ENCODE results near the gene SLC47A2.

The SLC47A2 gene

GRCh38 chr17:19720631-19721426 is 4.4 kb upstream of the SLC47A2 start:
- H3K27me3 ChIP-seq (ENCODE audit: insufficient read depth, low read length) = no peaks in the 10 kb centered on the region
- no peaks in the 10 kb centered on the region for H3K36me3 ChIP-seq (ENCODE audit: insufficient read depth, low read length)
- WGBS = 73% methylated on average over 9 of the region's 9 CpGs
- H3K9ac ChIP-seq (ENCODE audit: low read depth, low read length) = no peak overlapping the region
- no peaks in the 10 kb centered on the region for H3K4me1 ChIP-seq (ENCODE audit: insufficient read depth, low read length)
- H3K4me3 ChIP-seq (ENCODE audit: low read length) = no peak overlapping the region
- no peaks in the 10 kb centered on the region for H3K9me3 ChIP-seq (ENCODE audit: insufficient read depth, low read depth, low read length)
- no peak overlapping the region for H3K27ac ChIP-seq (ENCODE audit: low read depth, low read length)

DNA sequence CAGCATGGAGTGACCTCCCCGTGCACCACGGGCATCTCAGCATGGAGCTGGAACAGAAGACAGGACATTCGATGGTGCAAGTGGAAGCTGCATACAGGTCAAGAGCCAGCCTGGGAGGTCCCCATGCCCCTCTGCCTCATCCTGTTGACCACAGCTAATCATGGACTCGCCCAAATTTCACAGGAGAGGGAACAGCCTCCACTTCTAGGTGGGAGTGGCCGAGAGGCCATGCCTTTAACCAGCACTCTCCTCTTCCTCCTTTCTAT is 3.8 kb upstream of the SLC47A2 start:
- Histone ChIP-seq H3K9me3 (ENCODE audit: insufficient read depth, low read depth, low read length) (no peaks in the 10 kb centered on the region), H3K36me3 (ENCODE audit: insufficient read depth, low read length) (no peaks in the 10 kb centered on the region), H3K27me3 (ENCODE audit: insufficient read depth, low read length) (no peaks in the 10 kb centered on the region), H3K9ac (ENCODE audit: low read depth, low read length) (no peak overlapping the region), H3K27ac (ENCODE audit: low read depth, low read length) (no peak overlapping the region), H3K4me3 (ENCODE audit: low read length) (no peak overlapping the region), H3K4me1 (ENCODE audit: insufficient read depth, low read length) (no peaks in the 10 kb centered on the region)
- 90% methylated on average over 5 of the region's 5 CpGs for WGBS

DNA sequence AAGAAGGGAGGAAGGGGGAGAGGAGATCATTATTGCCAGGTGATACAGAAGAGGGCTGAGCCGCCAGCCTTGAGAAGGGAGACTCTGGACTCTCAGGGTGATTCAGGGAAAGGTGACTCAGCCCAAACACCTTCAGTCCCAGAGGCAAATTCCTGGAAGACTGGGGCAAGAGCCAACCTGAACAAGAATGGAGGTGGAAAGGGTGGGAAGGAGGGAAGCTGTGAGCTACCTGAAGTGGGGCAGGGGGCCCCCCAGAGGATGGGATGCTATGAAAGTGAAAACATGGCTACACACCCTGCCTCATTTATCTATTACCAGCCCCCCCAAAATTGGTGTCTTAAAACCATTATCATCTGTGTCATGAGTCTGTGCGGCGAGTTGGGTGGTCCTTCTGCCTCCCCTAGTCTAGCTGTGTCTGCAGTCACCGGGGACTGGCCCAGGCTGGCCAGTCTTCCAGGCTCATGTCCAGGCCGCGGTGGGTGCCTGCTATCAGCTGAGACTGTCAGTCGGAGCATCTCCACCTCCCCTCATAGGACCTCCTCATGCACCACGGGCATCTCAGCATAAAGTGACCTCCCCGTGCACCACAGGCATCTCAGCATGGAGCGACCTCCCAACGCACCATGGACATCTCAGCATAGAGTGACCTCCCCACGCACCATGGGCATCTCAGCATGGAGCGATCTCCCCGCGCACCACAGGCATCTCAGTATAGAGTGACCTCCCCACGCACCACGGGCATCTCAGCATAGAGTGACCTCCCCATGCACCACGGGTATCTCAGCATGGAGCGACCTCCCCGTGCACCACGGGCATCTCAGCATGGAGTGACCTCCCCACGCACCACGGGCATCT is 3.2 kb upstream of the SLC47A2 start:
- H3K4me3 ChIP-seq (ENCODE audit: low read length) = no peak overlapping the region
- WGBS = 94% methylated on average over 23 of the region's 23 CpGs
- no peak overlapping the region for H3K9ac ChIP-seq (ENCODE audit: low read depth, low read length)
- H3K4me1 ChIP-seq (ENCODE audit: insufficient read depth, low read length) = no peaks in the 10 kb centered on the region
- H3K36me3 ChIP-seq (ENCODE audit: insufficient read depth, low read length) = no peaks in the 10 kb centered on the region
- H3K27me3 ChIP-seq (ENCODE audit: insufficient read depth, low read length) = no peaks in the 10 kb centered on the region
- no peaks in the 10 kb centered on the region for H3K9me3 ChIP-seq (ENCODE audit: insufficient read depth, low read depth, low read length)
- no peak overlapping the region for H3K27ac ChIP-seq (ENCODE audit: low read depth, low read length)

DNA sequence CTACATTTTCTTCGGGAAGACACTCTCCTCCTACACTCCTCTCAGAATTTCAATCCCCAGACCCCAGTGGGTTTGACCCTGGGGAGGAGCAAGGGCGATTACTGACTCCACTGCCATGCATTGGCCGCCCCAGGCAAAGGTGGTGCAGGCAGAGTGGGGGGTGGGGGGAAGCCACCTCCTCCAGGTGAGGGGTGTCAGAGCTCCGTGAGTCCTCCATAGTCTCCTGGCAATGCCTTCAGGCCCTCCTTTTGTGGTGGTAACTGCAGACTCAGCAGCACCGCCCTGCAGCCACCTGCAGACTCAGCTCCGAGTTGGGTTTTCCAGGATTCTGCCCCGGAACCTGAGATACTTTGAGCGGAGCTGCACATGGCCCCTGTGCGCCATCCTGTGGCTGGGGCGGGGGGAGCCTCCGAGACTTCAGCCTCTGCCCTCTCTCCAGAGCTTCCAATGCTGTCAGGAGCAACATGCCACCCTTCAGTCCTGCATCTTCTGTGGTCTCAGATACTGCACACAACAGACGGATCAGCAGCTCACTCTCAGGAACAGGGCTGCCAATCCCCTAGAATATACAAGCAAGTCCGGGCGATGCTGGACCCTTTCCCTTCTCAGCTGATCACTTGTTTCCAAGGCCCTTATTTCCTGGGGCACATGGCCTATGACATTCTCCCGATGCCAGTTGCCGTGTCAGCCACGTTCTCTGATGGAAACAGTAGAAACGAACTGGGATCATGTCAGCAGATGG is 2.4 kb upstream of the SLC47A2 start:
- Histone ChIP-seq H3K9me3 (ENCODE audit: insufficient read depth, low read depth, low read length) (no peaks in the 10 kb centered on the region), H3K27ac (ENCODE audit: low read depth, low read length) (no peak overlapping the region), H3K4me1 (ENCODE audit: insufficient read depth, low read length) (no peaks in the 10 kb centered on the region), H3K36me3 (ENCODE audit: insufficient read depth, low read length) (no peaks in the 10 kb centered on the region), H3K27me3 (ENCODE audit: insufficient read depth, low read length) (no peaks in the 10 kb centered on the region), H3K4me3 (ENCODE audit: low read length) (no peak overlapping the region), H3K9ac (ENCODE audit: low read depth, low read length) (no peak overlapping the region)
- 83% methylated on average over 18 of the region's 18 CpGs for WGBS

GRCh38 chr17:19718041-19718612 is 1.7 kb upstream of the SLC47A2 start:
- Histone ChIP-seq H3K36me3 (ENCODE audit: insufficient read depth, low read length) (no peaks in the 10 kb centered on the region), H3K4me1 (ENCODE audit: insufficient read depth, low read length) (no peaks in the 10 kb centered on the region), H3K27me3 (ENCODE audit: insufficient read depth, low read length) (no peaks in the 10 kb centered on the region), H3K9me3 (ENCODE audit: insufficient read depth, low read depth, low read length) (no peaks in the 10 kb centered on the region), H3K27ac (ENCODE audit: low read depth, low read length) (no peak overlapping the region), H3K9ac (ENCODE audit: low read depth, low read length) (no peak overlapping the region), H3K4me3 (ENCODE audit: low read length) (no peak overlapping the region)
- 87% methylated on average over 12 of the region's 12 CpGs for WGBS

- no peaks in the 10 kb centered on the region for H3K9me3 ChIP-seq (ENCODE audit: insufficient read depth, low read depth, low read length)
- no peak overlapping the region for H3K9ac ChIP-seq (ENCODE audit: low read depth, low read length)
- WGBS = 90% methylated on average over 10 of the region's 10 CpGs
- no peak overlapping the region for H3K27ac ChIP-seq (ENCODE audit: low read depth, low read length)
- H3K27me3 ChIP-seq (ENCODE audit: insufficient read depth, low read length) = no peaks in the 10 kb centered on the region
- no peaks in the 10 kb centered on the region for H3K4me1 ChIP-seq (ENCODE audit: insufficient read depth, low read length)
- H3K36me3 ChIP-seq (ENCODE audit: insufficient read depth, low read length) = no peaks in the 10 kb centered on the region
- H3K4me3 ChIP-seq (ENCODE audit: low read length) = no peak overlapping the region
Measured at GRCh38 chr17:19717411-19717908, 1.1 kb upstream of the SLC47A2 start.

DNA sequence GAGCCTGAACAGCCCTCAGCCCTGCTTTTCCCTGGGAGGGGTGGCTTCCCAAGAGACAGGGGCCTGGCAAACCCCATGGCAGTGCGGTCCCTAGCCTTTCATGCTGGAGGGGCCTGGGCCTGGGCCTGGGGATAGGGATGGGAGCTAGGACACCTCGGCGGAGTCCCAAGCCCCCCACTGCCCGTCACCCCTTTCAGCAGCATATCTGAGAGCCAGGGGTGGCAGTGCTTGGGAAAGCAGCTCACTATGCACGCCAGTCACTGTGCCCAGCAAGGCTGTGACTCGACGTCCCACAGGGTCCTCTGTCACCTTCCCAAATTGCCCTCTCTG is 612 bp upstream of the SLC47A2 start:
- Histone ChIP-seq H3K4me1 (ENCODE audit: insufficient read depth, low read length) (no peaks in the 10 kb centered on the region), H3K36me3 (ENCODE audit: insufficient read depth, low read length) (no peaks in the 10 kb centered on the region), H3K27me3 (ENCODE audit: insufficient read depth, low read length) (no peaks in the 10 kb centered on the region), H3K4me3 (ENCODE audit: low read length) (no peak overlapping the region), H3K27ac (ENCODE audit: low read depth, low read length) (no peak overlapping the region), H3K9ac (ENCODE audit: low read depth, low read length) (no peak overlapping the region), H3K9me3 (ENCODE audit: insufficient read depth, low read depth, low read length) (no peaks in the 10 kb centered on the region)
- 96% methylated on average over 7 of the region's 7 CpGs for WGBS

DNA sequence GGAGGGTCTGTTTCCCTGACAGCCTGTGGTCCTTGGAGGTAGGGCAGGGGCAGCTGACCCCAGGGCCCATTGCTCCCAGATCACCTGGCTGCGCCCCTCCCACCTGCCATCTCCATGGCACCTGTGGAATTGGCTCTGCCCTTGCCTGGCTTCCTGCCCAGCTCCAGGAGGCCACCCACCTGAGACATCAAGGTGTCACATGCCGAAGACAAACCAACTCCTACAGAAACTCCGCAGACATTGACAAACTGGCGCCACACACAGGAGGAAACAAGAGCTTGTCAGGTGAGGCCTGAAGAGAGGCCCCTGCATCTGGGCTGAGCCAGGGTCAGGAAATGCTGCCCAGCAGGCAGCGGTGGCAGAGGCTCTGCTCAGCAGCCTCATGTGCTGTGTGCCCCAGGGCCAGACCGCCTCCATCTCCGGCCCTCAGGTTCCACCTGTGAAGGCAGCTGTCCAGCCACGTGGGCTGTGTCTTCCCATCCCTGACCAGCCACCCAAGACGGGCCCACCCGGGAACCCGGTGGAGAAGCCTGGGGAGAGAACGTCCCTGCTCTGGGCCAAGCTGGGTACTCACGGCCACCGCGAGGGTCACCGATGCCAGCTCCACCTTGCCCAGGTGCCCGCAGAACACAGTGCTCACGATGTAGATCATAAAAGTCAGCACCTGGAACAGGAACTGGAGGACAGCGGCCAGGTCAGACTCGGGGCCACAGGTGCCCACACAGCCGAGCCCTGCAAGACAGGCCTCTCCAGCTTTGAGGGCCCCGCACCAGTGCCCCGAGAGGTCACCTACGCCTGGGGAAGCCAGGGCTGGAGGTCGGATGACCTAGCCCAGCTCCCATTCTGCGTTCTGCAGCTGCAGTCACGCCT is 1.6 kb downstream of the SLC47A2 start:
- no peak overlapping the region for H3K4me3 ChIP-seq (ENCODE audit: low read length)
- H3K9me3 ChIP-seq (ENCODE audit: insufficient read depth, low read depth, low read length) = no peaks in the 10 kb centered on the region
- H3K27me3 ChIP-seq (ENCODE audit: insufficient read depth, low read length) = no peaks in the 10 kb centered on the region
- WGBS = 95% methylated on average over 27 of the region's 27 CpGs
- H3K4me1 ChIP-seq (ENCODE audit: insufficient read depth, low read length) = no peaks in the 10 kb centered on the region
- no peak overlapping the region for H3K27ac ChIP-seq (ENCODE audit: low read depth, low read length)
- H3K36me3 ChIP-seq (ENCODE audit: insufficient read depth, low read length) = no peaks in the 10 kb centered on the region
- no peak overlapping the region for H3K9ac ChIP-seq (ENCODE audit: low read depth, low read length)

GRCh38 chr17:19713901-19714361 is 2.5 kb downstream of the SLC47A2 start:
- no peak overlapping the region for H3K4me3 ChIP-seq (ENCODE audit: low read length)
- WGBS = 92% methylated on average over 28 of the region's 28 CpGs

GRCh38 chr17:19713462-19713861 is 2.9 kb downstream of the SLC47A2 start:
- H3K27me3 ChIP-seq (ENCODE audit: insufficient read depth, low read length) = no peaks in the 10 kb centered on the region
- H3K4me1 ChIP-seq (ENCODE audit: insufficient read depth, low read length) = no peaks in the 10 kb centered on the region
- no peak overlapping the region for H3K9ac ChIP-seq (ENCODE audit: low read depth, low read length)
- no peaks in the 10 kb centered on the region for H3K9me3 ChIP-seq (ENCODE audit: insufficient read depth, low read depth, low read length)
- no peak overlapping the region for H3K27ac ChIP-seq (ENCODE audit: low read depth, low read length)
- H3K4me3 ChIP-seq (ENCODE audit: low read length) = no peak overlapping the region
- 88% methylated on average over 16 of the region's 16 CpGs for WGBS
- no peaks in the 10 kb centered on the region for H3K36me3 ChIP-seq (ENCODE audit: insufficient read depth, low read length)

More at GRCh38 chr17:19713901-19714361, 2.5 kb downstream of the SLC47A2 start:
- Histone ChIP-seq H3K9me3 (ENCODE audit: insufficient read depth, low read depth, low read length) (no peaks in the 10 kb centered on the region), H3K36me3 (ENCODE audit: insufficient read depth, low read length) (no peaks in the 10 kb centered on the region), H3K27ac (ENCODE audit: low read depth, low read length) (no peak overlapping the region), H3K4me1 (ENCODE audit: insufficient read depth, low read length) (no peaks in the 10 kb centered on the region), H3K9ac (ENCODE audit: low read depth, low read length) (no peak overlapping the region), H3K27me3 (ENCODE audit: insufficient read depth, low read length) (no peaks in the 10 kb centered on the region)

Data from HUES64 (cell line).